ENCODE data around the gene GNAS. TPM values are rescaled to one million over a fixed set of nuclear protein-coding genes. Genes with fewer than 3 reads are reported as not detected.

Gene GNAS
- total and polyA plus RNA-seq, 4 donors = 115 to 360 (median 277) TPM

DNA sequence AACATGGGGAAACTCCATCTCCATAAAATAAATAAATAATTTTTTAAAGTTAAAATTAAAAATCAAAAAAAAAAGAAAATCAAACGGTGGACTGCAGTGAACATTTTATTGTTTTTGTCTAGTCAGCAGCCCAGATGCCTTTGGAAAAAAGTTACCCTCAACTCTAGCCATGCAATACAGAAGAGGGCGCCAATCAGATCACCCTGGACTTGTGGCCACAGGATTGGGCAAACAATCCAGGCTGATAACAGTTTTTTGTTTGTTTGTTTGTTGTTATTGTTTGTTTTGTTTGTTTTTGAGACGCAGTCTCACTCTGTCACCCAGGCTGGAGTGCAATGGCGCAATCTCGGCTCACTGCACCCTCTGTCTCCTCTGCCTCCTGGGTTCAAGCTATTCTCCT, 98.1 kb downstream of the GNAS start (continued):
- TF ChIP-seq HNF4A (conservative IDR thresholded peaks at IDR 0.05) (no peak), ATF3 (IDR thresholded peaks at IDR 0.05) (no peak), REST (IDR thresholded peaks at IDR 0.05) (no peak), HNF4G (IDR thresholded peaks at IDR 0.05) (no peak)

- Histone ChIP-seq H3K27me3 (ENCODE audit: control insufficient read depth in 4 of 4, insufficient read depth in 4 of 4, low read length in 3 of 4) (no peaks in the 10 kb centered on the region), H3K4me1 (ENCODE audit: control insufficient read depth in 4 of 4, insufficient read depth in 4 of 4, low read length in 3 of 4) (no peaks in the 10 kb centered on the region), H3K9me3 (ENCODE audit: control insufficient read depth in 4 of 4, low read length in 3 of 4) (no peaks in the 10 kb centered on the region), H3K27ac (ENCODE audit: low read depth in 1 of 2, low read length in 2 of 2) (no peak overlapping the region), H3K9ac (ENCODE audit: low read depth in 1 of 2, low read length in 2 of 2) (no peak overlapping the region), H3K36me3 (ENCODE audit: control insufficient read depth in 4 of 4, insufficient read depth in 3 of 4, low read depth in 1 of 4, low read length in 3 of 4) (no peaks in the 10 kb centered on the region), H3K4me3 (ENCODE audit: low read depth in 1 of 3, low read length in 3 of 3) (no peak overlapping the region)
- no peak for TF ChIP-seq ATF3 (IDR thresholded peaks at IDR 0.05)
- TF ChIP-seq REST (IDR thresholded peaks at IDR 0.05) = no peak
- TF ChIP-seq FOXA1 (IDR thresholded peaks at IDR 0.05) = no peak
- TF ChIP-seq HNF4A (conservative IDR thresholded peaks at IDR 0.05) = no peak
- no peak for TF ChIP-seq NR2F2 (IDR thresholded peaks at IDR 0.05)
- TF ChIP-seq EGR1 (IDR thresholded peaks at IDR 0.05; ENCODE audit: low read depth in 2 of 2) = no peak
- TF ChIP-seq JUND (IDR thresholded peaks at IDR 0.05) = no peak
- TF ChIP-seq, protein P1, sequence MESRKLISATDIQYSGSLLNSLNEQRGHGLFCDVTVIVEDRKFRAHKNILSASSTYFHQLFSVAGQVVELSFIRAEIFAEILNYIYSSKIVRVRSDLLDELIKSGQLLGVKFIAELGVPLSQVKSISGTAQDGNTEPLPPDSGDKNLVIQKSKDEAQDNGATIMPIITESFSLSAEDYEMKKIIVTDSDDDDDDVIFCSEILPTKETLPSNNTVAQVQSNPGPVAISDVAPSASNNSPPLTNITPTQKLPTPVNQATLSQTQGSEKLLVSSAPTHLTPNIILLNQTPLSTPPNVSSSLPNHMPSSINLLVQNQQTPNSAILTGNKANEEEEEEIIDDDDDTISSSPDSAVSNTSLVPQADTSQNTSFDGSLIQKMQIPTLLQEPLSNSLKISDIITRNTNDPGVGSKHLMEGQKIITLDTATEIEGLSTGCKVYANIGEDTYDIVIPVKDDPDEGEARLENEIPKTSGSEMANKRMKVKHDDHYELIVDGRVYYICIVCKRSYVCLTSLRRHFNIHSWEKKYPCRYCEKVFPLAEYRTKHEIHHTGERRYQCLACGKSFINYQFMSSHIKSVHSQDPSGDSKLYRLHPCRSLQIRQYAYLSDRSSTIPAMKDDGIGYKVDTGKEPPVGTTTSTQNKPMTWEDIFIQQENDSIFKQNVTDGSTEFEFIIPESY (IDR thresholded peaks at IDR 0.05) = no peak
- no peak for DNase-seq (ENCODE audit: low spot score)
Measured at GRCh38 chr20:58953050-58953449, 100.5 kb downstream of the GNAS start.

GRCh38 chr20:58956078-58956477, 103.6 kb downstream of the GNAS start:
- Histone ChIP-seq H3K4me1 (ENCODE audit: control insufficient read depth in 4 of 4, insufficient read depth in 4 of 4, low read length in 3 of 4) (no peaks in the 10 kb centered on the region), H3K9me3 (ENCODE audit: control insufficient read depth in 4 of 4, low read length in 3 of 4) (no peaks in the 10 kb centered on the region), H3K9ac (ENCODE audit: low read depth in 1 of 2, low read length in 2 of 2) (no peak overlapping the region), H3K27me3 (ENCODE audit: control insufficient read depth in 4 of 4, insufficient read depth in 4 of 4, low read length in 3 of 4) (no peaks in the 10 kb centered on the region), H3K4me3 (ENCODE audit: low read depth in 1 of 3, low read length in 3 of 3) (no peak overlapping the region), H3K27ac (ENCODE audit: low read depth in 1 of 2, low read length in 2 of 2) (no peak overlapping the region), H3K36me3 (ENCODE audit: control insufficient read depth in 4 of 4, insufficient read depth in 3 of 4, low read depth in 1 of 4, low read length in 3 of 4) (no peaks in the 10 kb centered on the region)
- no peak for DNase-seq (ENCODE audit: low spot score)
- 79% methylated on average over 8 of the region's 8 CpGs for WGBS
- TF ChIP-seq REST (IDR thresholded peaks at IDR 0.05) (no peak), GABPA (IDR thresholded peaks at IDR 0.05 in 1 of 2, conservative IDR thresholded peaks at IDR 0.05 in 1 of 2) (no peak), HNF4A (conservative IDR thresholded peaks at IDR 0.05) (no peak), NR2F2 (IDR thresholded peaks at IDR 0.05) (no peak), RAD21 (IDR thresholded peaks at IDR 0.05) (no peak), FOXA2 (IDR thresholded peaks at IDR 0.05) (no peak), FOXA1 (IDR thresholded peaks at IDR 0.05) (no peak), HNF4G (IDR thresholded peaks at IDR 0.05) (no peak), YY1 (IDR thresholded peaks at IDR 0.05) (no peak), ATF3 (IDR thresholded peaks at IDR 0.05) (no peak), RXRA (IDR thresholded peaks at IDR 0.05) (no peak), TAF1 (conservative IDR thresholded peaks at IDR 0.05) (no peak), SP1 (IDR thresholded peaks at IDR 0.05) (no peak)

Measured in liver (tissue), 9 donors.